Spleen (tissue), 7 donors: ENCODE measurements around the gene COL4A1.

Source experiments
- CTCF ChIP-seq, 11 experiments: fragments of 200-600 bp in 7 of 11; fragments of 450-650 bp in 4 of 11; sonication (generic) in 4 of 11; IDR thresholded peaks in 8 of 11; conservative IDR thresholded peaks in 3 of 11; 1 replicate in 7 of 11; 2 replicates in 4 of 11; pipeline versions ENCODE4 v1.4.0 to v1.8.0; 2016 to 2021; ENCODE audit warnings: antibody characterized with exemption in 11 of 11, inconsistent platforms in 4 of 11, mild to moderate bottlenecking in 1 of 11
- POLR2A ChIP-seq, 3 donors: fragments of 450-650 bp; IDR thresholded peaks; one replicate each; pipeline ENCODE4 v1.5.1; 2017; ENCODE audit warnings: antibody characterized with exemption in 3 of 3, mild to moderate bottlenecking in 1 of 3
- POLR2AphosphoS5 ChIP-seq, 3 donors: sonication (generic); formaldehyde crosslinking; IDR thresholded peaks; one replicate each; pipeline ENCODE4 v1.5.1; 2017; ENCODE audit warnings: antibody characterized with exemption in 3 of 3
- donor health status: DM: no; HTN: no; CAD: no; lungs with moderate emphysema.
- donor health status: DM: no; HTN: no; CAD: no.
- donor health status: DM: no; HTN: no; CAD: no.

- TF ChIP-seq CTCF (IDR thresholded peaks at IDR 0.05 in 8 of 11, conservative IDR thresholded peaks at IDR 0.05 in 3 of 11), result no peak
- TF ChIP-seq POLR2A (IDR thresholded peaks at IDR 0.05), result no peak
- no peak for TF ChIP-seq POLR2AphosphoS5 (IDR thresholded peaks at IDR 0.05)
These were observed 64.3 kb downstream of the COL4A1 start for GRCh38 chr13:110242615-110243014.
